ENCODE measurements around the gene OR10Z1.

DNA sequence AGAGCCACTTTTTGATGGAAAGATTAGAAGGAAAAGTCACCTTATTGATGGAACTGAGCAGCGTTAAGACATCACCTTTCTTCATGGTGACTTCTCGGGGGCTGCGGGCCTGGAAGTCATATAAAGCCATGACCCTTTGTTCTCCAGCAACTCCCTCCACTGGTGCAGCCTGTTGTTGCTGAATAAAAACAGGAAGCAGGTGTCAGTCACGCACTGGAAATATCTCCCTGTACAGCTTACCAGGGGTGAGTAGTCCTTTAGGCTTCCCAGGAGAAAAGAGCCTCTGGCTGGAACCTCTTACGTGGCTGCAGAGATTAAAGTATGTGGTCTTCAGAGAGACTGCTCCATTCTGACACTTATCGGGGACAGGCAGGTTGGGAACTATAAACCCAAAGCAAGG, 49.5 kb downstream of the OR10Z1 start:
- TF ChIP-seq, protein P1, sequence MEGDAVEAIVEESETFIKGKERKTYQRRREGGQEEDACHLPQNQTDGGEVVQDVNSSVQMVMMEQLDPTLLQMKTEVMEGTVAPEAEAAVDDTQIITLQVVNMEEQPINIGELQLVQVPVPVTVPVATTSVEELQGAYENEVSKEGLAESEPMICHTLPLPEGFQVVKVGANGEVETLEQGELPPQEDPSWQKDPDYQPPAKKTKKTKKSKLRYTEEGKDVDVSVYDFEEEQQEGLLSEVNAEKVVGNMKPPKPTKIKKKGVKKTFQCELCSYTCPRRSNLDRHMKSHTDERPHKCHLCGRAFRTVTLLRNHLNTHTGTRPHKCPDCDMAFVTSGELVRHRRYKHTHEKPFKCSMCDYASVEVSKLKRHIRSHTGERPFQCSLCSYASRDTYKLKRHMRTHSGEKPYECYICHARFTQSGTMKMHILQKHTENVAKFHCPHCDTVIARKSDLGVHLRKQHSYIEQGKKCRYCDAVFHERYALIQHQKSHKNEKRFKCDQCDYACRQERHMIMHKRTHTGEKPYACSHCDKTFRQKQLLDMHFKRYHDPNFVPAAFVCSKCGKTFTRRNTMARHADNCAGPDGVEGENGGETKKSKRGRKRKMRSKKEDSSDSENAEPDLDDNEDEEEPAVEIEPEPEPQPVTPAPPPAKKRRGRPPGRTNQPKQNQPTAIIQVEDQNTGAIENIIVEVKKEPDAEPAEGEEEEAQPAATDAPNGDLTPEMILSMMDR (IDR thresholded peaks at IDR 0.05) = no peak
- TF ChIP-seq EP300 (IDR thresholded peaks at IDR 0.05) (no peak), POLR2A (IDR thresholded peaks at IDR 0.05) (no peak), POLR2AphosphoS5 (IDR thresholded peaks at IDR 0.05) (no peak)

Data from stomach (tissue), 4 donors.